Cardiac ventricle fibroblast (primary cell): ENCODE data around the gene PCNP. TPM values are rescaled to one million over a fixed set of nuclear protein-coding genes. Genes with fewer than 3 reads are reported as not detected.

Experiments used
- total RNA-seq: library from RNA; depleted of rRNA; stranded (reverse); fragments of >200 nt; gene quantifications from 2 replicates; pipeline ENCODE4 v1.2.3, GENCODE V29; 2015

PCNP gene
- total RNA-seq = 43.2 and 63.2 TPM in 2 replicates

DNA sequence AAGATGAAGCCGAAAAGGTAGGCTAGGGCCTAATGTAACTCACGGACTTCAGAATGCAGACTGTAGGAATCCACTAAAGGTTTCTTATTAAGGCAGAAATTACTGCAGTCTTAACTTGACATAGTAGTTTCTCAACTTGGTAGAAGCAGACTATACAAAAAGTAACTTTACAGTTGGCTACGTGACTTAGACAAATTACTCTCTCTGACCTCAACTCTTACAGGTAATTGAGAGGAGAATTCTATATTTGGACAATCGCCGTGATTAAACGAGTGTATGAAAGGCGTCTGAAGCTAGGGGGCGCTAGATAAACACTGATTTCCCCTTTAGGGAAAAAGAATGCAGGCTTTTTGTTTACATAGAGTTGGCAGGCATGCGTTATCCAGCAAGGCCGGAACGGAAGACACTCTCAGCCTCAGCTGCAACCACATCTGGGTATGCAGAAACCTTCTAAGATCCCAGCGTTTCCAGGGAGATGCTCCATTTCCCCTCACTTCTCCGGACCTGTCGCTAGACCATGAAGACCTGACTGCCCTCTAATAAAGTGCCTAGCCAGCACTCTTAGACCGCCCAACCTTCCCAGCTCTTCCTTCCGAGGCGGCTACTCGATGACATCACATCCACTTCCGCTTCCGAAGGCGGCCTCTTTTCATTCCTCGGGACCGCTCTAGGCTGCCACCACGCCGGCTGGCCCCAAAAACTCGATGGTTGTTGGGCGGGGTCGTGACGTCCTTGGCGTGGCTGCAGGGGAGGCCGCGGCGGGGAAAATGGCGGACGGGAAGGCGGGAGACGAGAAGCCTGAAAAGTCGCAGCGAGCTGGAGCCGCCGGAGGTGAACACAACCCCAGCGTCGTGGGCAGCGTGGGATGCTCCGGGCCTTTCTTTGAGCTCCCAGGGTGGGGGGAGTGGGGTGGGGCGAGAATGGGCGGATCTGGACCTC is at the start of gene PCNP:
Gene PCNP, plus strand, starts transcription at position 732 of the 939 bp plus-strand sequence. Its CDS starts 36 bp downstream, at position 768.

DNA sequence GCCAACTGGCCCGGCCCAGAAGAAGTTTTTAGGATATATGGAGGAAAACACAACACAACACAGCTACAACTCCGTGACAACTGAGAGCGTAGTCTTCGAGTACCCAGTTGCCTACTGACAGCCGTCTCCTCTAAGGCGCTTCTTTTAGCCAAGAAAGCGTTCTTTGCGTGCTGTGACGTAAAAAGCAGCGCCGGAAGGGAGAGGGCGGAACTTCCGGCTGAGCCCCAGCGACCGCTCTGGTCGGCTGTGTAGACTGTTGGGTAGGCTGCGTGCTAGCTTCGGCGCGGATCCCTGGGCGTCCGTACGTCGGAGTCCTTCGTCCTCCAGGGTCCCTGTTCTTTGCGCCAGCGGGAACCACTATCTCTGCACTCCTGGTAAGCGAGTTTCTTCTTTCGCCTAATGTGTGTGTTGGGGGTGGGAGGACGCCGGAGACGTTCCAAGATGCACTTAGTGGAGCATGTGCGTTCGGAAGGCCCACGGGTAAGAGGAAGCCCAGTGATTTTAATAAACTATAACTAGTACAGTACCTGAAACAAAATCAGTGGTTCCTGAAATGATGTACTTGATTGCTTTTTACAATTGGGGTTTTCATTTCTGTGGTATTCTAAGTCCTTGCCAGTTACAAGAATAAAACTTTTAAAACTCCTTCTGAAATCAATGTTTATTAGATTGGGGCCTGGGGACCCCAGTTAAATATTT is 12.2 kb upstream of the PCNP start, which contains the start of gene TRMT10C:
Gene TRMT10C, plus strand, starts transcription at position 239 of the 699 bp plus-strand sequence. CDS start 2,914 bp downstream, outside the sequence.

Other genes starting within 250 kb of the PCNP start
- gene SENP7, start 61.0 kb upstream of the PCNP start, total RNA-seq = 5.4 and 11.0 TPM in 2 replicates
- gene TRMT10C, start 12.3 kb upstream of the PCNP start, total RNA-seq = 17.4 and 17.5 TPM in 2 replicates
- gene ZBTB11, start 103.0 kb downstream of the PCNP start, total RNA-seq = 11.4 and 12.3 TPM in 2 replicates
- 1,532 and 1,545 TPM in 2 replicates for gene RPL24, start 112.5 kb downstream of the PCNP start, total RNA-seq
- gene CEP97, start 150.4 kb downstream of the PCNP start, total RNA-seq = 3.3 and 4.1 TPM in 2 replicates
- gene NXPE3, start 205.0 kb downstream of the PCNP start, total RNA-seq = 18.5 and 25.3 TPM in 2 replicates